GM18517 (cell line): ENCODE data around the gene SLC44A5.
"Not testable (repeated sequence)": the region's sequence is repeated elsewhere in the genome, so short reads cannot be mapped to it uniquely, and the experiment has no call there.

ENCODE experiments used
- ATAC-seq: cut with Tn5 transposase; IDR thresholded peaks from one replicate; pipeline ENCODE4 v1.9.1; 2021; ENCODE audit warnings: mild to moderate bottlenecking, moderate library complexity; ENCODE audit not compliant: unreplicated experiment

SLC44A5 gene

DNA sequence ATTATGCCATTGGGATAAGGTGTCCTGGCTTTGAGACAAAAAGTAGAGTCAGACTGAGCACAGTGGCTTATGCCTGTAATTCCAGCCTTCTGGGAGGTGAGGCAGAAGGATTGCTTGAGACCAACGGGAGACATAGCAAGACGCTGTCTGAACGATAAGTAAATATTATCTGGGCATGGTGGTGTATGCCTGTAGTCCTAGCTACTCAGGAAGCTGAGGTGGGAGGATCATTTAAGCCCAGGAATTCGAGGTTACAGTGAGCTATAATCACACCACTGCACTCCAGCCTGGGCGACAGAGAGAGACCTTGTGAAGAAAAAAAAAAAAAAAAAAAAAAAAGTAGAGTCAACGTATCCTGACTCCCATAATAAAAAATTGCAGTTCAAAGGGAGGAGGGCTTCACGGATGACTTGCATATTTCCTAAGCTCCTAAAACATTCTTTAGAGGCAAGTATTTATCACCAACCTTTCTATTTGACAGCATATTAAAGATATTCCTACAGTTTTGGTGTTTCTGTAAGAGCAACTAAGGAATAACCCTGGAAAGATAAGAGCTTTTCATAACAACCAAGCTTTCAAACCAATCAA is 141.2 kb downstream of the SLC44A5 start:
- no peak for ATAC-seq

DNA sequence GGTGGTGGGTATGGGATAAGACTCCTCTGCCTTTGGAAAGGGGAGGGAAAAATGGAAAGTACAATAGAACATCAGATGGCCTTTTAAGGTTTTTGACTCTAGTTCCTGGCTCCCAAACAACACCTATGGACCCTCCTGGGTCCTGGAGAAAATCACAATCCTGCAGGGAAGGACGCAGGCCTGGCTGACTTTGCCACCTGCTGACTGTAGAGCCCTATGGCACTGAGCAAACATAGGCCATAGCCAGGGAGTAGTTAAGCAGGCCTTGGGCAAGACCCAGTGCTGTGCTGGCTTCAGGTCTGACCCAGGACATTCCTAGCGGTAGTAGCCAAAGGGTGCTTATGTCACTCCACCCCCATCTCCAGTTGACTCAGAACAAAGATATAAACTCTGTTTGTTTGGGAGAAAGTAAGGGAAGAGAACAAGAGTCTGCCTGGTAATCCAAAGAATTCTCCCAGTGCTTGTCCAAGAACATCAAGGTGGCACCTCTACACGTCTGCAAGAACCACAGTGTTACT is 149.0 kb downstream of the SLC44A5 start:
- ATAC-seq = no peak

DNA sequence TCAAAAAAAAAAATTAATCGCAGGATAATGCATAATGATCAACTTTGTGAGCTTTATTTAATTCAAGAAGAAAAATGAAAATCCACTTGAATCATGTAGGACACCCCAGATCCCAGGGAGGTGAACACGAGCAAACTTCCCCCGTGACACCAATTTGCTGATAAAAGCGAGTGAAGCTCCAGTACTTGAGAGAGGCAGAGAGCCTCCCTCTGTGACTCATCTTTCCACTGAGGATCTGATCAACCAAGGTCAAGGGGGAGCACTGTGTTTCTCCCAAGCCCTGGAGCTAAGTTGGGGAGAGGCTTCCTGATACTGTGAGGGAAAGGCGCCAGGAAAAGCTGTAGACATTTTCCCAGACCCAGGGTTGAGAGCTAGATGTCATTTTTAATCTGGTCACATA is 160.9 kb downstream of the SLC44A5 start:
- no peak for ATAC-seq

DNA sequence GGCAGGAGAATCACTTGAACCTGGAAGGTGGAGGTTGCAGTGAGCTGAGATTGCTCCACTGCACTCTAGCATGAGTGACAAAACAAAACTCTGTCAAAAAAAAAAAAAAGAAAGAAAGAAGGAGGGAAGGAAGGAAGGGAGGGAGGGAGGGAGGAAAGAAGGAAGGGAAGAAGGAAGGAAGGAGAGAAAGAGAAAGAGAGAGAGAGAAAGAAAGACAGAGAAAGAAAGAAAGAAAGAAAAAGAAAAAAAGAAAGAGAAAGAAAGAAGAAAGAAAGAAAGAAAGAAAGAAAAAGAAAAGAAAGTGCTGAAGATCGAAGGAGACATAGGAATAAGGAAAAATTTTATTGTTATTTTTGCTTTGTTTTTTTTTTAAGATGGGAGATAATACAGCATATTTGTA is 166.7 kb downstream of the SLC44A5 start:
- ATAC-seq = no peak

DNA sequence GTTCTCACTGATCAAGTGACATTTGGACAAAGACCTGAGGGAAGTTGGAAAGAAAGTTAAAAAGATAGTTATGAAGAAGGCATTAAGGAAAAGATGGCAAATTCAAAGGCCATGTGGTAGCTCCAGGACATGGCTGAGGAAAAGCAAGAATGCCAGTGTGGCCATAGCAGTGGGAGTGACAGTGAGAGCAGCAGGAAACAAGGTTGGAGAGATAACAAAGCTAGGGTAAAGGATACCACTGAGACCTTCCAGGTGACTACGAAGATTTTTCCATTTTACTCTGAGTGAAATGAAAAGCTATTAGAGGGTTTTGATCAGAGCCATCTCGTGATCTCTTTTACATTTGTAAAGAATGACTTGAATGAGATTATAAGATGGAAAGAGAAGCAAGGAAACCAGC is 170.6 kb downstream of the SLC44A5 start:
- ATAC-seq = no peak

DNA sequence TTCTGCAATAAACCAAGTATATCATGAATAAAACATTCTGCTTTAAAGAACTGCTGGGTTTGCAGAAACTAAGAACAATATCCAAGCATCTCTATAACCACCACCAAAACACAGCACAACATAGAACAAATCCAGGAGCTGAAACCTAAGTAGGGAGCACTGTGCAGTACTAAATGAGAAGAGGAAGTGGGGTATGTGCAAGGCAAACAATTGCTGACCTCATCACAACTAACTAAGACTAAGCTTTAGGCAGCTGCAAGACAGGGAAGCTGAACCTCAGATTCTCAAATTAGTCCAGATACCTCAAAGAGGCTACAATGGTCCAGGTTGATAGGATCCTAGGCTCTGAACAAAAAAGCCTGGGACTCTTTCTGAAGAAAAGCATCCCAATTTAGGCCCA is 172.6 kb downstream of the SLC44A5 start:
- ATAC-seq = no peak

DNA sequence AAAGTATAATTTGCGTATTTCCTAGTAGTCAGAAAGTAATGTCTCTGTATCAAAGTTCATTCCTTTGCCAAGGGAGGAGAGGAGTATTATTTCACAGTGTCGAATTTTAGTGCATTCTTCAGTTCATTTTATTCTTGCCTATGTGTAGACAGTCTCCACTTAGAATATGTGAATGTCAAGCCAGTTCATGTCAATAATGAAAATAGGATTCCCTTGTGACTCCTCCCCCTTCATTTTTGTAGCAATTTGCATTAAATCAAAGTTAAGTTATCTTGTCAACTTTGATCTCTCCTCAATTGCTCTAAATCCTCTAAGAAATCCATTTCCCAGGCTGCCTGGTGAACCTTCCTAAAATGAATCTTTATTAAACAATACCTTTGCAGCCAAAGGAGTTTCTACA is 179.1 kb downstream of the SLC44A5 start:
- no peak for ATAC-seq

DNA sequence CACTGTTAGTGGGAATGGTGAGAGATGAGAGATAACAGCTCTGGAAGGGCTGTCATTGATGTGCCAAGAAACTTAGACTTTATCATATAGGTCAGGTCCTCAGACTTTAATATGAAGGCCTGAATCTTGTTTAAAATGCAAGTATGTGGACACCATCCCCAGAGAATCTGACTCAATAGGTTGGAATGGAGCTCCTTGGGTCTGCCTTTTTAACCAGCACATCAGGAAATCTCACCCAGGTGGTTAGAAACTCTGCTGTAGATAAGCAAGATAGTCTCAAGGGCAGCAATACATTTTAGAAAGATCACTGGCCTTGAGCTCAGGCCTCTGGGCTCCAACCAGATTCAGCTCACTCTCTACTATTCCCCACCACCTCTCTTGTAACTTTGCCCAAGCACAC is 180.4 kb downstream of the SLC44A5 start:
- ATAC-seq = no peak

DNA sequence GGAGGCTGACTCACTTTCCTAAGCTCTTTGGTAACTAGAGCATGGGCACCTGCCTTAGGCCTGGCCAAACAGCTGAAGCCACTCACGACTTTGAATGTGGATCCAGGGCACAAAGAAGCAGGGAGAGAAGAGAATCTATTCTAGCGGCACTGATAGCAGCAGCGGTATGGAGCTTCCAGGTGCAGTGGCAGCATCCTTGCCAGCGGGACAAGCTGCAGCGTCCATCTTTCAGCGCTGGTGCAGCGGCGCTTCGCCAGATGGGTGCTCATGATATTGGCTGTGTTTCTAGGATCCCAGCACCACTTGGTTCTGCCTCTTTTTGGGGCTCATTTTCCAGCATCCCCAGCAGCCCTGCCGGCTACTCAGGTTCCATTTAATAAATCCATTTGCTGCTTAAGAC is 184.2 kb downstream of the SLC44A5 start:
- no peak for ATAC-seq

DNA sequence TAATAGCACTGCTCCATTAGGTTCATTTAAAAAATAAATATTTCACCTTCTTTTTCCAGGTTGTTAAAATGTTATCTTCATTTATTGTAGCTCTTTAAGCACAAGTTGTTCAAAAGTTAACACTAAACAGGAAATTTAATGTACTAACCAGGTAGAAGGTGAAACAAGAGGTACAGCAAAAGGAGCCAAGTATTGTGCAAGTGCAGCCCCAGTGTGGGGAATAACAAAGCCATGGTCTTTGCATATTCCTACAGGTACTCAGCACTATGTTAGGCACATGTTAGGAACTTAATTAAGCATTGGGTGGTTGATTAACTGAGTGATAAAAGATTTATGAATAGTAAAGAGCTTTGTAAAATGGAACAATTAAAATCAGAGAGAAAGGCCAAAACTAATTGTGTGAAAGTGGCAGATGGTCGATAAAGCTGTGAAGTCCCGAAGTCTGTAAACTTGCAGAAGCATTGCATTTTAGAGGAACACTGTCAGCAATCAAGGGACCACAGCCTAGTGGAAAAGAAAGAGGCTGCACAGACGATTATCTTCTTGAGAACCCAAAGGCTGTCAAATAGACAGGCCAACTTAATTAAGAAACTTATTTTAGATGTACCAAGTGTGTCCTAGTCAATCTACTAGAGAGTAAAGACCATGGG is 185.8 kb downstream of the SLC44A5 start:
- ATAC-seq = no peak

DNA sequence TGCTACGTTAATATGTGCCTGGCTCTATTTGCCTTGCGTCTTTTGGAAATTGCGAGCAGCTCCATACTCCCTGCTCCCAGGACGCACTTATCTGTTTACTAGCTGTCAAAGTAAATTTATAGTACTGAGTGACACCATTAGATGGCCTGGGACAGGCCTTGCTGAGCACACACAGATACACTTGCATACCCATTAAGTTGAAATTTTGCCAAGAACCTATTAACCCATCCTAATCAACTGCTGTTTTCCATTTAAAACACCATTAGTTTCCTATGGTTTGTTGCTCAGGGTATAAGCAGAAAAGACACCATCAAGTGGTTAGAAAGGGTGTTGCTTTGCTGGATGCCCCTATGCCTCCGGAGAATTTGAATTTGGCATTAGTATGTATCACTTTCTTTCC is 187.3 kb downstream of the SLC44A5 start:
- no peak for ATAC-seq

DNA sequence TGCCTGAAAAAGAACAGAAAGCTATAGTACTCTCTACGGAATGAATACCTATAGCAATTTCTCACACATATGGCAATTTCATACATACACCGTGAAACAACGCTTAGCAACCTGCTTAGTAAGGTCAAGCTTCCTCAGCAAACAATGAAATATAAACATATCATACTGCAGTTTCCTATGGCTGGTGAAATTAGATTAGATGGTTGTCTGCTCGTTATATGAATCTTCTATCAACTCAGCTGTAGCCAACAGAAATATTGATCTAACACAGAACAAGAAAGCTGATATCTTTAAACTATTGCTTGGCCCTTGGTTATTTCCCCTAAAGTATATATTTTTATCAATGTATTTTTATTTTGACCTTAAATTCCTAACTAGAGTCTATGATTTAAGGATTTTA is 187.8 kb downstream of the SLC44A5 start:
- ATAC-seq = no peak

DNA sequence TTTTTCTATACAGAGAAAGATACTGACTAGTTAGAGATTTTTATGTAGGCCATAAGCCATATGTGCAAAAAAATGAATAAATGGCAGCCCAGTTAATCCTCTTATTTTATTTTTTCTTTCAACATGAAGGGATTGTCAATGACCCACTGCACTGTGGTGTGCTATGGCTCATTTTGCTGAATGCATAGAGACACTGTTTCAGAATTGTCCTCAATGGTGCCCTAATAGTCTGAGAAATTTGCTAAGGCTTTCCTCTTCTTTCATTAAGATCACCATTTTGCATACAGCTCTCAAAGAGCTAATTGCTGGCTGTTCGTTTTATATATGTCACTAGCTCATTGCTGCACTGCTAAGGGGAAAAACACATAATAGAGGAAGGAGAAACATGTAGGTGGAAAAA is 189.5 kb downstream of the SLC44A5 start:
- ATAC-seq = no peak

DNA sequence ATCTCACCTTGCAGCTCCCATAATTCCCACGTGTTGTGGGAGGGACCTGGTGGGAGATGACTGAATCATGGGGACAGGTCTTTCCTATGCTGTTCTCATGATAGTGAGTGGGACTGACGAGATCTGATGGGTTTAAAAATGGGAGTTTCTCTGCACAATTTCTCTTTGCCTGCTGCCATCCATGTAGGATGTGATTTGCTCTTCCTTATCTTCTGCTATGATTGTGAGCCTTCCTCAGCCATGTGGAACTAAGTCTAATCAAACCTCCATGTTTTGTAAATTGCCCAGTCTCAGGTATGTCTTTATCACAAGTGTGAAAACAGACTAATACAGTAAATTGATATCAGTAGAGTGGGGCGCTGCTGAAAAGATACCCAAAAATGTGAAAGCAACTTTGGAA is 195.7 kb downstream of the SLC44A5 start:
- no peak for ATAC-seq

DNA sequence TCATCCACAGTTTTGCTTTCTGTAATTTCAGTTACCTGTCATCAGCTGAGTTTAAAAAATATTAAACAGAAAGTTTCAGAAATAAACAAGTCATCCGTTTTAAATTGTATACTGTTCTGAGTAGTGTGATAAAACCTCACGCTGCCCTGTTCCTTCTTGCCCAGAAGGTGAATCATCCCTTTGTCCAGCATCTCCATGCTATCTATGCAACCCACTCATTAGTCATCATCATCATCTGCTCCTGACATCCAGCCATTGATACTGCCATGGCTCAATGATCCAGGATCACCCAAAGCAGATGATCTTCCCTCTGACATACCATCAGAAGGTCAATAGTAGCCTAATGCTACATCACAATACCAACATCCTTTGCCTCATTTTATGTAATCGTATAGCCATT is 198.3 kb downstream of the SLC44A5 start:
- no peak for ATAC-seq

DNA sequence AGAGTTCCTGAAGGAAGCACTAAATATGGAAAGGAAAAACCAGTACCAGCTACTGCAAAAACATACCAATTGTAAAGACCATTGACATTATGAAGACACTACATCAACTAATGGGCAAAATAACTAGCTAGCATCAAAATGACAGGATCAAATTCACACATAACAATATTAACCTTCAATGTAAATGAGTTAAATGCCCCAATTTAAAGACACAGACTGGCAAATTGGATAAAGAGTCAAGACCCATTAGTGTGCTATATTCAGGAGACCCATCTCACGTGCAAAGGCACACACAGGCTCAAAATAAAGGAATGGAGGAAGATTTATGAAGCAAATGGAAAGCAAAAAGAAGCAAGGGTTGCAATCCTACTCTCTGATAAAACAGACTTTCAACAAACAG is 206.2 kb downstream of the SLC44A5 start:
- ATAC-seq = not testable (repeated sequence)

DNA sequence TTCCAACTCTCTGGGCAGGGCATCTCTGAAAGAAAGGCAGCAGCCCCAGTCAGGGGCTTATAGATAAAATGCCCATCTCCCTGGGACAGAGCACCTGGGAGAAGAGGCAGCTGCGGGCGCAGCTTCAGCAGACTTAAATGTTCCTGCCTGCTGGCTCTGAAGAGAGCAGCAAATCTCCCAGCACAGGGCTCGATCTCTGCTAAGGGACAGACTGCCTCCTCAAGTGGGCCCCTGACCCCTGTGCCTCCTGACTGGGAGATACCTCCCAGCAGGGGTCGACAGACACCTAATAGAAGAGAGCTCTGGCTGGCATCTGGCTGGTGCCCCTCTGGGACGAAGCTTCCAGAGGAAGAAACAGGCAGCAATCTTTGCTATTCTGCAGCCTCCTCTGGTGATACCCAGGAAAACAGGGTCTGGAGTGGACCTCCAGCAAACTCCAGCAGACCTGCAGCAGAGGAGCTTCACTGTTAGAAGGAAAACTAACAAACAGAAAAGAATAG is 207.7 kb downstream of the SLC44A5 start:
- ATAC-seq = not testable (repeated sequence)

DNA sequence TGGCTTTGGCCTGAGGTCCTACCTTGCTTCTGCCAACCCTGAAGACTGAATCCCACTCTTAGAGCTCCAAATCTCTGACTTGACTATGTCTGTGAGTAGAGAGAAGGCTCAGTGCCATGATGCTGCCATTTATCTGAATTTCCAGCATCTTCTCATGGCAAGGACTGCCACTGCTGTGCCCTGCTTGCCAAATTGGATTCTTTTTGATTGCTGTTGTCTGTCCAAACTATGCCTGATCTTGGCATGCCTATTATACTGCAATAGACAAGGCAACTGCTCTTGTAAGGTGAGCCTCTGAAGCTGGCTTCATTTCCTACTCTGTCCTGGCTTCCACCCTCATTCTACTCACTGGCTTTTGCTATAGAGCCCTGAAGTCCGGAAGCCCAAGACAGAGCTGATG is 210.2 kb downstream of the SLC44A5 start:
- ATAC-seq = no peak

DNA sequence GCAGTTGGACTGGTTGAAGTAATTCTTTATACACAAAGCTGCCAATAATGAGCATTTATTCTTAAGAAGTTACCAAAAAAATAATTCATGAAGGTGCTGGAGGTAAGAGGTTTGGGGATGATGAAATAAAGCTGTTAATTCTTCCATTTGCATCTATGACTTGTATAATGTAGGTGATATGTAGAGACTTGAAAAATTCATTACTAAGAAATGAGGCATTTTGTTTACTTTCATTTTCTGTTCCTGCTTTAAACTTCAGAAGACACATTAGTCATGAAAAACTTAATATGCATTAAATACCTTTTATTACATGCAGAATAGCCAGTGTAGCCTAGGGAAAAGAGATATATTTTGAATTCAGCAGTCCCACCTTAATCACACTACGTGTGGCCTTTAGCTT is 214.2 kb downstream of the SLC44A5 start:
- ATAC-seq = no peak

DNA sequence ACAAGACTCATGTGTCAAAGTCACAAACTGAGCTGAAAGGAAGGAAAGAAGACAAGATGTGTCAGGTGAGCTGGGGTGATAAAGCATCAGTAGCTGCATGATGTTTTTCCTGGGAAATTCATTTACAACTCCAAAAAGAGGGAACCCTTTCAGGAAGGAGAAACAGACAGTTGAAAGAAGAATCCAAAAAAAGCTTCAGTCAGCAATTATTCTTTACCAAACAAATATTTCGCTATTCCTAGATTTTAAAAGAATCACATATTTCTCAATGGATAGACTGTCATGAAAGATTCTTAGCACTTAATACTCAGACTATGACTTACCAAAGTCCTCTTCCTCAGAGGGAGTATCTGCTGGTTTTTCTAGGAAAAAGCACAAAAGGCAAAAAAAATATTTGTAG is 214.7 kb downstream of the SLC44A5 start:
- ATAC-seq = no peak

DNA sequence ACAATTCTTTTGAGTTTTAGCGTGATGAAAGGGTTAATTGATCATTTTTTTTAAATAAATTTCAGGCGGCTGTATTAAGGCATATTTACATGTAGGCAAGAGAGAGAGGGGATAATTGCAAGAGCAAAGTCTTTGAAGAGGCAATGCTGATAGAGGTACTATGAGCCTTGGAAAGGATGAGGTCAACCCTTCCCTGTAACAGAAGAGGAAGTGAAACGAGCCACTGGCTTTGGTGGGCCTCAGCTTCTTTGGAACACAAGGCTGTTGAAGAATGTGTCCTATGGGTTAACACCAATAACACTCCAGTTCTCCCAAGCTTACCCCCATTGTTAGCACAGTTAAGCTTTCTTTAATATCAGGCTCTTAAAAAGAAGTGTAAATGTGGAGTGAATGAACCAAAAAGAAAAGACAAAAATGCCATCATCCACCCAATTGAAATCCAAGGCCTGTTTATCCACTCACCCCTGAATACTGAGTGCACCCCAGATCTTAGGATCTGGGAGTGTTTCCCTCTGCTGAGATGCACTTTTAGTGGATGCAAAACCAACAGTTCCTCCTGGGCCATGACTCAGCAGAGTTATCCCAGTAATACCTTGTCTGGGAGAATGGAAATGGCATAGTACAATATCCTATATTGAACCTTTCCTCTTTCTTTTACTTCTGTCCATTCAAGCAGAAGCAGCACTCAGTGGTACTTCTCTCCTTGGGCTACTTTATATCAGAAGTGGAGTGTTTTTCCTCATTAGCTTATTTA is 216.4 kb downstream of the SLC44A5 start:
- ATAC-seq = peak; percentile 43

DNA sequence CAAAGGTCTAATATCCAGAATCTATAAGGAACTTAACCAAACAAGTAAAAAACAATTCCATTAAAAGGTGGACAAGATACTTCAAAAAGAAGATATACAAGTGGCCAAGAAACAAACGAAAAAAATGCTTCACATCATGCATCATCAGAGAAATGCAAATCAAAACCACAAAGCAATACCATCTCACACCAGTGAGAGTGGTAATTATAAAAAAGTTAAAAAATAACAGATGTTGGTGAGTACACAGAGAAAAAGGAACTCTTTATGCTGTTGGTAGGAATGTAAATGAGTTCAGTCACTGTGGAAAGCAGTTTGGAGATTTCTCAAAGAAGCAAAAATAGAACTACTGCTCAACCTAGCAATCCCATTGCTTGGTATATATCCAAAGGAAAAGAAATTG is 218.6 kb downstream of the SLC44A5 start:
- peak; percentile 95 for ATAC-seq
